Measurements from ENCODE around the gene MC1R.

- TF ChIP-seq POLR2A (IDR thresholded peaks at IDR 0.05; ENCODE audit: low read depth, low read length) (no peak), CTCF (conservative IDR thresholded peaks at IDR 0.05; ENCODE audit: low read depth, low read length) (no peak), USF2 (IDR thresholded peaks at IDR 0.05; ENCODE audit: low read depth, low read length) (no peak), BHLHE40 (IDR thresholded peaks at IDR 0.05; ENCODE audit: low read depth, low read length) (no peak), CEBPB (IDR thresholded peaks at IDR 0.05; ENCODE audit: low read depth, low read length) (no peak), RFX5 (IDR thresholded peaks at IDR 0.05; ENCODE audit: low read depth, low read length) (no peak), SMC3 (IDR thresholded peaks at IDR 0.05; ENCODE audit: low read depth, low read length) (no peak)
Measured at GRCh38 chr16:89931964-89932363, 13.3 kb downstream of the MC1R start.

Measured in IMR-90 (cell line).